HK-2 (cell line): Measurements from ENCODE around the gene C20orf96.
"Not testable (repeated sequence)": the region's sequence is repeated elsewhere in the genome, so short reads cannot be mapped to it uniquely, and the experiment has no call there.

ENCODE experiments used
- DNase-seq: peaks from one replicate; pipeline ENCODE4 v3.0.0-alpha.2; 2018; ENCODE audit not compliant: unreplicated experiment

The C20orf96 gene

DNA sequence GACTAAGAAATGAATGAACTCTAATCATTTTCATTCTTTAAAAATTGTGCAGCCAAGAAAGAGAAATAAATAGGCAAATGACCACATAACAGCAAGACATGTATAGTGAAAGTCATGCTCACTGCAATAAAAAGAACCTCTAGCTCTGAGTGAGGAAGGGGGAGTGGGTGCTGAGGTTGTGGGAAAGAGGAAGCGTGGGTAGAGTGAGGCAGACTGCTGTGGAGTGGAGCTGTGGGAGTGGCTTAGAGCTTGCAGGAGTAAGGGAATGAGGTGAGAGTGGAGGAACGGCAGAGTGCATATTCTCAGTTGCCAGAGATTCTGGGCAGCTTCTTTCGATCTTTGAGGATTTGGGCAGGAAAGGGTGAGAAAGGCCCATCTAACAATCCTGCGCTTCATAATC is 53.1 kb downstream of the C20orf96 start:
- no peak for DNase-seq

DNA sequence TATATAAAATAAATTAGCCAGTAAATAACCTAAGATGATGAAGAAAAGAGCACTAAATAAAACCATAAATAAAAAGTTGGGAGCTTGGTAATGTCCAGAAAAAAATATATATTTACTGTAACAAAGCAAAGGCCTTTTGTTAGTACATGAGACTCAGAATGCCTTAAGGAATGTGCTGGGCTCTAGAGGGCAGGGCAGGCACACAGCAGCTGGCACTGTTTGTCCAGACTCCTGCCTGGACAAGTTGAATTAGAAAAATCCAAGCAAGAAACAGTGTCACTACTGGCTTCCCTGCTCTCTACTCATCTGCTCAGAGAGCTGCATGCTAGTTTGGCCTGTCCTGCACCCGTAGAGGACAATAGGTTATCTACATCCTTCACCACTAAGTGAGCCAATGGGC is 54.7 kb downstream of the C20orf96 start:
- DNase-seq: no peak

DNA sequence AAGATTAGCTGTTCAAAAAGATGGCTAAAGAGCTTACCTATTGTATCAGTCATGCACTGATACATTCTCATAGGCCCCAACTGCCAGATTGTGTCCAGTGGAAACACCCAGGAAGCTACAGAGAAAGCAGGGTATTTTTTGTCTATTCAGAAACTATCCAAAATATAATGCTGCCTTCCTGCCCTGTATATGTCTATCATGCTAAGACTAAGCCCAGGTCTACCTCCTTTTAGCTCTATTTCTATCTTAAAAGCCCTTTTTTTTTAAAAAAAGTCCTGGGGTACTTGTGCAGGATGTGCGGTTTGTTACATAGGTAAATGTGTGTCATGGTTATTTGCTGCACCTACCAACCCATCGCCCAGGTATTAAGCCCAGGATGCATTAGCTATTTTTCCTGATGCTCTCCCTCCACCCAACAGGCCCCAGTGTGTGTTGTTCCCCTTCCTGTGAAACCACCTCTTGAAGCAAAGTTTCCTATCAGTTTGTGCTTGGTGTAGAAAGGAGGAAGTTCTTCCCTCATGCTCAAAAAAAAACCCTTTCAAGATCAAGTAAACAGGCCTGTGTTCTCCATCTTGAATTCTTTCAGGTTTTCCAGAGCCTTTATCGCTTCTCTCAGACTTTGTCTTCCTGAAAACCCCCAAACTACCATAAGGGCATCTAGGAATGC is 63.0 kb downstream of the C20orf96 start:
- DNase-seq: no peak

DNA sequence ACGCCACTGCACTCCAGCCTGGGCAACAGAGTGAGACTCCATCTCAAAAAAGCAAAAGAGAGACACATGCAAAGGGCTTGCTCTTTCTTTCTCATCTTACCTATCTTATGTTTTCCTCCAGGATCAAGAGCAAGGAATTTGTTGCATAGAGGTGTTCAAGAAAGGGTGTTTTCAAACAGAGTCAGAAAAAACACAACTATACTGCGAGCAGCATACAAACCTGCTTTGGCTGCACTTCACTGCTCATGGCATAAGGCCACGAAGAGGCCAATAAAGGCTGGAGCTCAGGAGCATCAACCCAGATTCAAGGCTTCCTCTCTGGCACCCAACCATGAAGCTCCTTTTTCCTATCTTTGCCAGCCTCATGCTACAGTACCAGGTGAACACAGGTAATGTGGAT is 63.6 kb downstream of the C20orf96 start, which contains the start of gene DEFB129:
TSS of gene DEFB129 (plus strand) at position 301 of the 400 bp plus-strand sequence. CDS start at position 332, 31 bp downstream.
- DNase-seq: no peak

DNA sequence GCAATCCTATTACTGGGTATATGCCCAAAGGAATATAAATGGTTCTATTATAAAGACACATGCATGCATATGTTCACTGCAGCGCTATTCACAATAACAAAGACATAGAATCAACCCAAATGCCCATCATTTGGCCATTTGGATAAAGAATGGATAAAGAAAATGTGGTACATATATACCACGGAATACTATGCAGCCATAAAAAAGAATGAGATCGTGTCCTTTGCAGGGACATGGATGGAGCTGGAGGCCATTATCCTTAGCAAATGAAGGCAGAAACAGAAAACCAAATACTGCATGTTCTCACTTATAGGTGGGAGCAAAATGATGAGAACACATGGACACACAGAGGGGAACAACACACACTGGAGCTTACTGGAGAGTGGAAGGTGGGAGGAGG is 64.7 kb downstream of the C20orf96 start:
- DNase-seq: not testable (repeated sequence)

DNA sequence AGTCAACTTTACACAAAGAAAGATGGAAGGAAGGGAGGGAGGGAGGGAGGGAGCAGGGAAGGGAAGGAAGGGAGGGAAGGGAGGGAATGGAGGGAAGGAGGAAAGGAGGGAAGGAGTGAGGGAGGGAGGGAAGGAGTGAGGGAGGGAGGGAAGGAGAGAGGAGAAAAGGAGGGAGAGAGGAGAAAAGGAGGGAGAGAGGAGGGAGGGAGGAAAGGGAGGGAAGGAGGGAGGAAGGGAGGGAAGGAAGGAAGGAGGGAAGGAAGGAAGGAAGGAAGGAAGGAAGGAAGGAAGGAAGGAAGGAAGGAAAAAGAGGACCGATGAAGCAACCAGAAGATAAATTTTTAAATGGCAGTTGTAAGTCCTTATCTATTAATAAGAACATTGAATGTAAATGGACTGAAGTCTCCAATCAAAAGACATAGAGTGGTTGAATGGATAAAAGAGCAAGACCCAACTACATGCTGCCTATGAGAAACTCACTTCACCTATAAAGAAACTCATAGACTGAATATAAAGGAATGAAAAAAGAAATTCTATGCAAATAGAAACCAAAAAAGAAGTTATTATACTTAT is 69.2 kb downstream of the C20orf96 start:
- no peak for DNase-seq
